ENCODE data around the gene UBASH3B. TPM values are rescaled to one million over a fixed set of nuclear protein-coding genes. Genes with fewer than 3 reads are reported as not detected.
A peak's percentile ranks its signal among the peaks of the same experiment; 100 is the strongest.
"Not testable (repeated sequence)": the region's sequence is repeated elsewhere in the genome, so short reads cannot be mapped to it uniquely, and the experiment has no call there.

UBASH3B gene, protein sequence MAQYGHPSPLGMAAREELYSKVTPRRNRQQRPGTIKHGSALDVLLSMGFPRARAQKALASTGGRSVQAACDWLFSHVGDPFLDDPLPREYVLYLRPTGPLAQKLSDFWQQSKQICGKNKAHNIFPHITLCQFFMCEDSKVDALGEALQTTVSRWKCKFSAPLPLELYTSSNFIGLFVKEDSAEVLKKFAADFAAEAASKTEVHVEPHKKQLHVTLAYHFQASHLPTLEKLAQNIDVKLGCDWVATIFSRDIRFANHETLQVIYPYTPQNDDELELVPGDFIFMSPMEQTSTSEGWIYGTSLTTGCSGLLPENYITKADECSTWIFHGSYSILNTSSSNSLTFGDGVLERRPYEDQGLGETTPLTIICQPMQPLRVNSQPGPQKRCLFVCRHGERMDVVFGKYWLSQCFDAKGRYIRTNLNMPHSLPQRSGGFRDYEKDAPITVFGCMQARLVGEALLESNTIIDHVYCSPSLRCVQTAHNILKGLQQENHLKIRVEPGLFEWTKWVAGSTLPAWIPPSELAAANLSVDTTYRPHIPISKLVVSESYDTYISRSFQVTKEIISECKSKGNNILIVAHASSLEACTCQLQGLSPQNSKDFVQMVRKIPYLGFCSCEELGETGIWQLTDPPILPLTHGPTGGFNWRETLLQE
- polyA plus RNA-seq (ENCODE audit: insufficient read length in 3 of 3), result 1 to 10 TPM; 8.0 to 8.7 (median 8.3) TPM
- long read RNA-seq, donor 1, full-length matches to known transcripts, result 2 of 2 reads
- long read RNA-seq, donor 1, partial matches to known transcripts, result 0 of 2 reads
- long read RNA-seq, donor 1, other reads (novel, unspliced or antisense), result 0 of 2 reads
- long read RNA-seq, donor 2, full-length matches to known transcripts, result 2 of 2 reads
- long read RNA-seq, donor 2, partial matches to known transcripts, result 0 of 2 reads
- long read RNA-seq, donor 2, other reads (novel, unspliced or antisense), result 0 of 2 reads
- long read RNA-seq, donor 3, full-length matches to known transcripts, result 1 of 1 reads
- long read RNA-seq, donor 3, partial matches to known transcripts, result 0 of 1 reads
- long read RNA-seq, donor 3, other reads (novel, unspliced or antisense), result 0 of 1 reads
- long read RNA-seq, donor 4, result 0 reads
- long read RNA-seq, donor 5, result 0 reads
- long read RNA-seq, donor 6, full-length matches to known transcripts, result 1 of 1 reads
- long read RNA-seq, donor 6, partial matches to known transcripts, result 0 of 1 reads
- long read RNA-seq, donor 6, other reads (novel, unspliced or antisense), result 0 of 1 reads
- long read RNA-seq, donor 7, full-length matches to known transcripts, result 2 of 2 reads
- long read RNA-seq, donor 7, partial matches to known transcripts, result 0 of 2 reads
- long read RNA-seq, donor 7, other reads (novel, unspliced or antisense), result 0 of 2 reads
- long read RNA-seq, donor 8, result 0 reads
- long read RNA-seq, donor 9, result 0 reads
- long read RNA-seq, donor 10, result 0 reads
- long read RNA-seq, donor 11, result 0 reads
- long read RNA-seq, donor 12, result 0 reads
- long read RNA-seq, donor 13, partial matches to known transcripts, result 0 of 1 reads
- long read RNA-seq, donor 13, other reads (novel, unspliced or antisense), result 0 of 1 reads
- long read RNA-seq, donor 14, result 0 reads
- long read RNA-seq, donor 15, result 0 reads
- long read RNA-seq, donor 16, full-length matches to known transcripts, result 1 of 1 reads
- long read RNA-seq, donor 16, partial matches to known transcripts, result 0 of 1 reads
- long read RNA-seq, donor 16, other reads (novel, unspliced or antisense), result 0 of 1 reads

- peak; percentile 82 for DNase-seq
These were observed at the start of gene UBASH3B for GRCh38 chr11:122655527-122656072. UBASH3B (plus strand) TSS chr11:122655722; CDS start chr11:122656050, 328 bp downstream.

DNA sequence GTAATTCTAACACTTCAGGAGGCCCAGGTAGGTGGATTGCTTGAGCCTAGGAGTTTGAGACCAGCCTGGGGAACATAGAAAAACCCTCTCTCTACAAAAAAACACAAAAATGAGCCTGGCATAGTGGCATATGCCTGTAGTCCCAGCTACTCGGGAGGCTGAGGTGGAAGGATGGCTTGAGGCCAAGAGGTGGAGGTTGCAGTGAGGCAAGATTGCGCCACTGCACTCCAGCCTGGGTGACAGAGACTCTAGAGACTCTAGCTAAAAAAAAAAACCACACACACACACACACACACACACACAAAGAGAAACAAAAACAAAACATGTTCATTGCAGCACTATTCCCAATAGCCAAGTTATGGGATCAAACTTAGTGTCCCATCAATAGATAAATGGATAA is 48.4 kb upstream of the UBASH3B start:
- not testable (repeated sequence) for DNase-seq

GRCh38 chr11:122612123-122612824 is 43.2 kb upstream of the UBASH3B start:
- DNase-seq, result no peak

DNA sequence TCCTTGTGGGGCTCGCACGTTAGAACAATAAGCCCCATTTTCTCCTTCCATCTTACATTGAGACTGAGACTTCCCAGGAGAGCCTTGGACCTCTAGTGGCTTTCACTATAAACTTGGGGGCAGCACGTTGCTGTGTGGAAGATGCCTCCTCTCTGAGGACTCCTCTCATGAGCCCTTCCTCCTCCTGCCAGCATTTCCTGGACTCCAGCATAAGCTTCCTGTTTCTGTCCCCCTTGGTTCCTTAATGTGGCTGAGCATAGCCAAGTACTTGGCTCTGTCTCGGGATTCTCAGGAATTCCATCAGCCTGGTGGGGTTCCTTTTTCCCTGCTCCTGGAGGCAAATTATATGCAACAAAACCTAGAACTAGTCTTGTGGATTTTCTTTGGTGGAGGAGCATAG is 38.8 kb upstream of the UBASH3B start:
- no peak for DNase-seq

DNA sequence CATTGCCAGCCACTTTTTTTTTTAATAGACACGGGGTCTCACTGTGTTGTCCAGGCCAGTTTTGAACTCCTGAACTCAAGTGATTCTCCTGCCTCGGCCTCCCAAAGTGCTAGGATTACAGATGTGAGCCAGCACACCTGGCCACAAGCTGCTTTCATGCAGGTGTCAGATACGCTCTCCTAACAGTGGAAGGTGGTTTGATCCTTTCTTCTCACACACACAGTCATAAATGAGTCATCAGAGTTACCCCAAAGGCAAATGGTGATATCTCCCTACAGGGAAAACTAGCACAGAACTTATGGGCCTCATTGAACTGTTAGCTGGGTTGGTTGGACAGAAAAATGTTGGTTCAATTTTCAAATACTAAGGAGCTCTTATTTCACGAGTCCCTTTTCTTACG is 38.2 kb upstream of the UBASH3B start:
- DNase-seq, result no peak

- DNase-seq, result no peak
These were observed 37.6 kb upstream of the UBASH3B start for GRCh38 chr11:122617926-122618325.

DNA sequence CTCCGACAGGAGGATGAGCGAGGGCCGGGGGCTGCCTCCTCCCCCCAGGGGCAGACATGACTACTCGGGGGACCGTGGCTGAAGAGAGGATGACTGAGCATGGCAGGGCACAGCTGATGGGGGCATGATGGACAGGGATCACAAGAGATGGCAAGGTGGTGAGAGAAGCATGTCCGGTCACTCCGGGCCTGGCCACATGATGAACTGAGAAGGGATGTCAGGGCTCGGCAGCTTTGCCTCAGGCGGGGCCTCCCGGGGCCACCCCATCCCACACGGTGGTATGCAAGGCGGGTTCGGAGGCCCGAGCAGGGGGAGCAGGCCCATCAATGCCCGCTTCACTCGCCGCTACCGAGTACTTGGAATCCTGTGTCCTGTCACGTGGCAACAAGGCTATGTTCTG is 36.6 kb upstream of the UBASH3B start:
- no peak for DNase-seq

DNA sequence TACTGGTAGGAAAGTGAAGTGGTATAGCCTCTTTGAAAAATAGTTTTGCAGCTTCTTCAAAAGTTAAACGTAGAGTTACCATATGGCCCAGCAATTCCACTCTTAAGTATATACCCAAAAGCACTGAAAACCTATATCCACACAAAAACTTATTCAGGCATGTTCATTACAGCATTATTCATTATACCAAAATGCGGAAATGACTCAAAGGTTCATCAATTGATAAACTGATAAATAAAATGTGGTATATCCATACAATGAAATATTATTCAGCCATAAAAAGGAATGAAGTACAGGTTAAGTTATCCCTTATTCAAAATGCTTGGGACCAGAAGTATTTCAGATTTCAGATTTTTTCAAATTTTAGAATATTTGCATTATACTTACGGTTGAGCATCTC is 35.8 kb upstream of the UBASH3B start:
- no peak for DNase-seq

DNA sequence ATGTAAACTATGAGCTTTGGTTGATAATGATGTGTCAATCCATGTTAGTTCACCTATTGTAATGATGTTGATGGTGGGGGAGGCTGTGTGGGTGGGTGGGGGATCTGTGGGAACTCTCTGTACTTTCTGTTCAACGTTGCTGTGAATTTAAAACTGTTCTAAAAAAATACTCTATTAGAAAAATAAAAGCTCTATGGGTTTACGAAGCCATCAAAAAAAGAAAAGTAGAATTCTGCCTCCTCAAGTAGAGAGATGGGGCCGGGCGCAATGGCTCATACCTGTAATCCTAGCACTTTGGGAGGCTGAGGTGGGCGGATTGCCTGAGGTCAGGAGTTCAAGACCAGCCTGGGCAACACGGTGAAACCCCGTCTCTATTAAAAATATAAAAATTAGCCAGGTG is 30.0 kb upstream of the UBASH3B start:
- DNase-seq, result not testable (repeated sequence)

GRCh38 chr11:122625976-122626665 is 29.4 kb upstream of the UBASH3B start:
- peak; percentile 60 for DNase-seq

- no peak for DNase-seq
These were observed 27.8 kb upstream of the UBASH3B start for GRCh38 chr11:122627745-122628144.

DNA sequence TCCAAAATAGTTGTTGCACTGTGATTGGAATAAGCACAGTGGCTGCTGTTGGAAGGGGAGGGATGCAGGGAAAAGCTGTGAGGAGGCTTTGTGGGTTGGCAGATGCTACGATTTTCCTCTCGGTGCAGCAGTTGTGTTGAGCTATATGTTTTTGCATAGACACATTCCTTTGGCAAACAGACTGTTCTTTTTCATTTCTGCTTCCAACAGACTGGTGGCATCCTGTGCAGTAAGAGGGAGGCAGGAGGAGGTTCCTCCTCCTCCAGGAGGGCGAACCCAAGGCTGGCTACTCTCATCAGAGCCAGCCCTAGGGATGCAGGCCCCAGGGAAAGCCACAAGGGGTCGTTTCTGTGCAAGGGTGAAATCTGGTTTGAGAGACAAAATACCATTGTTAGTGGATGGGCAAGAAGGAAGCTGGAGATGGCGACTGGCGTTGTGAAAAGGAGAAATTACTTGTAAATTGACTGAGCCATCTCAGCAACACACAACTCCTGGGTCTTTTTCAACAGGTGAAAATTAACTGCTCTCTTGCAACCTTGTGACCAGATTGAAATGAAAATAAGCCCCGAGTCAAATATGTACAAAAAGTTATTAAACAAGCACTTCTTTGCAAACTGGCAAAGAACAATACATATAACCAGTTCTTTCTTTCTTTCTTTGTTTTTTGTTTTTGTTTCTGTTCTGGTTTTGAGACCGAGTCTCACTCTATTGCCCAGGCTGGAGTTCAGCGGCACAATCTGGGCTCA is 26.5 kb upstream of the UBASH3B start:
- peak; percentile 54 for DNase-seq

GRCh38 chr11:122632181-122632824 is 23.2 kb upstream of the UBASH3B start:
- DNase-seq, result no peak

DNA sequence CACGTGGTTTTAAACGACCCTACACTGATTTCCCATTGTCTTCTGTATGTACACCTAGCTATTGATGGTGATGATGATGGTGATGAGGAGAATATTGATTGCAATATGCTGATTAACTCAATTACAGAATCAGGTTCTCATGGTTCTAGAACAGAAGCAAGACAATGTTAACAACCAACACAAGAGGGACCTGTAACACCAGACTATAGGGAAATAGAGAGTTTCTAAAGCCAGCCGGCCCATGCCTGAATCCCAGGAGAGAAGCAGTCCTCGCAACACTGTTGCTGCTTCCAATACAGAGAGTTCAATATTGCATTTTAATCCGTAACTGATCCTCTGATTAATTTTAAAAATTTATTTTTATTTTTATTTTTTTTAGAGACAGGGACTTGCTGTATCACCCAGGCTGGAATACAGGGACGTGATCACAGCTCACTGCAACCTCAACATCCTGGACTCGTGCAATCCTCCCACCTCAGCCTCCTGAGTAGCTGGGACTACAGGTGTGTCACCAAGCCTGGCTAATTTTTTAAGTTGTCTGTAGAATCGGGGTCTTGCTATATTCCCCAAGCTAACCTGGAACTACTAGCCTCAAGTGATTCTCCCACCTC is 22.2 kb upstream of the UBASH3B start:
- peak; percentile 42 for DNase-seq

- DNase-seq, result no peak
These were observed 21.0 kb upstream of the UBASH3B start for GRCh38 chr11:122634501-122634900.

DNA sequence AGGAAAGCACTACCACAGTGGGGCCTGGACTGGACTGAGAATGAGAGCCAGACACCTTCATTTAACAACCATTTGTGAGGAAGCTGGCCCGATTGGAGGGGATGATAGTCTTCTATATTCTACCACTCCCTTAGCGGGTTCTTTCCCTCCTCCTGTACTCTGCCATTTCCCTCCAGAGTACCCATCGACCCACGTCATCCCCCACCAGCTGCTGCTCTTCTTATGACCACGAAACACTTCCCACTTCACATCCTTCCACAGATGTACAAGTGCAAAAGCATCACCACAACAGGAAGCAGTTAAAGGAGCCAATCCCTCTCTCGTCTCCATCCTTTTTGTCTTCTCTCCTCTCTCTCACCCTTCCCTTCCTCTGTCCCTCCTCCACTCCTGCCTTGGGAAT is 18.0 kb upstream of the UBASH3B start:
- DNase-seq, result no peak

- DNase-seq, result no peak
These were observed 13.0 kb upstream of the UBASH3B start for GRCh38 chr11:122642472-122642922.

GRCh38 chr11:122642971-122643370 is 12.6 kb upstream of the UBASH3B start:
- no peak for DNase-seq
